Type B pancreatic cell (in vitro differentiated cells): ENCODE results near the gene BACH2. TPM values are rescaled to one million over a fixed set of nuclear protein-coding genes. Genes with fewer than 3 reads are reported as not detected.
"Not testable (repeated sequence)": the region's sequence is repeated elsewhere in the genome, so short reads cannot be mapped to it uniquely, and the experiment has no call there.

ENCODE experiments used
- DNase-seq: peaks from one replicate; pipeline ENCODE4 v3.0.0; 2021; ENCODE audit warnings: mixed read lengths; ENCODE audit not compliant: unreplicated experiment; ENCODE audit errors: extremely low spot score
- H3K27ac Mint-ChIP-seq: 2 replicates; pipeline ENCODE4 v1.8.0; 2021; ENCODE audit warnings: mild to moderate bottlenecking, mixed read lengths
- H3K27me3 Mint-ChIP-seq: 2 replicates; pipeline ENCODE4 v1.8.0; 2021; ENCODE audit warnings: mixed read lengths
- H3K36me3 Mint-ChIP-seq: 2 replicates; pipeline ENCODE4 v1.8.0; 2021; ENCODE audit warnings: mixed read lengths
- H3K4me1 Mint-ChIP-seq: one replicate; pipeline ENCODE4 v1.8.0; 2021; ENCODE audit warnings: mixed read lengths; ENCODE audit not compliant: unreplicated experiment
- H3K4me3 Mint-ChIP-seq: 2 replicates; pipeline ENCODE4 v1.8.0; 2021; ENCODE audit warnings: mild to moderate bottlenecking, mixed read lengths
- H3K9me3 Mint-ChIP-seq: 2 replicates; pipeline ENCODE4 v1.8.0; 2021; ENCODE audit warnings: mixed read lengths
- CTCF ChIP-seq: fragments of 200-600 bp; sonication (generic); conservative IDR thresholded peaks from 2 replicates; pipeline ENCODE4 v1.5.0; 2021; ENCODE audit warnings: antibody characterized with exemption, mild to moderate bottlenecking
- long read RNA-seq: library from polyadenylated mRNA; unstranded; transcript quantifications from one replicate; pipeline ENCODE4 v2.0.0, GENCODE V29; 2020
- total RNA-seq: library from RNA; stranded (reverse); gene quantifications from 2 replicates; pipeline ENCODE4 v1.2.1, GENCODE V29; 2021; ENCODE audit warnings: low replicate concordance

Gene BACH2
- total RNA-seq, result 8.5 and 33.5 TPM in 2 replicates
- long read RNA-seq, partial matches to known transcripts, result 0 of 3 reads
- long read RNA-seq, other reads (novel, unspliced or antisense), result 3 of 3 reads

DNA sequence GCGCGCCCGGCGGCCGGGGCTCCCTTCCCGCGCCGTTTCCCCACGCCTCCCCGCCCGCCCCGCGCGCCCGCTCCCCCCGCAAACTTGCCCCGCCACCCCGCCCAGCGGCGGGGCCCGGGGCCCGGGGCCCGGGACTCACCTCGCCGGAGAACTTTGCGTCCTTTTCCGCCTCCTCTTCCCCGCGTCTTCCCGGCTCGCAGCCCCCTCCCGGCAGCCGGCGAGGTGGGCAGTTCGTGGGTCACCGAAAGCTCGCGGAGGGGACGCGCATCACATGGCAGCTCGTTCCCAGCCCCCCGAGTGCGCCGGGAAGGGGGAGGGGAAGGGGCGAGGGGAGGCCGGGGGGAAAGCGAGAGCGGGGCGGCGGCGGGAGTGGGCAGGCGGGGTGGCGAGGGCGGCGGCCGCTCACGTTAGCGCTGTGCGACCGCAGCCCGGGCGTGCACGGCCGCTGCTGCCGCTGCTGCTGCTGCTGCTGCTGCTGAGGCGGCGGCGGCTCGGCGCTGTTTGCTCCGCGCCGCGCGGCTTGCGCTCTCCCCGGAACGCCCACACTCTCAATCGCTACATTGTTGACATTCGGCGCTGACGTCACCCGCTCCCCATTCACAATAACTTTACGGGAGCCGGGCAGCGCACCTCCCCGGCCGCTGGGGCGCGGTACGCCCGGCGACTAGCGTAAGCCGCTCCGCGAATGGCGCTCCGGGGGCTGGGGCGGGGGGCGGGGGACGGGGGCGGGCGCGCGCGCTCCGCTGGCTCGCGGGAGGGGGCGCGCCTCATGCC, at the start of gene BACH2:
TSS of gene BACH2 (minus strand) at position 503 of the 774 bp plus-strand sequence. CDS start 287,999 bp downstream, outside the sequence.
- Mint-ChIP-seq H3K4me1 (peaks cover 33% of the 10 kb centered on the region), H3K4me3 (peak within 1 kb of the TSS; percentile 93), H3K36me3 (no peaks in the 10 kb centered on the region), H3K9me3 (no peaks in the 10 kb centered on the region), H3K27ac (peak within 1 kb of the TSS; percentile 74), H3K27me3 (peaks cover 34% of the 10 kb centered on the region)
- TF ChIP-seq CTCF, result peak; percentile 53
- peak; percentile 91 for DNase-seq

- no peaks in the 10 kb centered on the region for H3K36me3 Mint-ChIP-seq
- no peak for TF ChIP-seq CTCF
- no peak for DNase-seq
- H3K27me3 Mint-ChIP-seq, result peaks cover 22% of the 10 kb centered on the region
- H3K4me3 Mint-ChIP-seq, result no peak overlapping the region
- H3K27ac Mint-ChIP-seq, result no peak overlapping the region
- H3K4me1 Mint-ChIP-seq, result peaks cover 4% of the 10 kb centered on the region
- peaks cover 14% of the 10 kb centered on the region for H3K9me3 Mint-ChIP-seq
Measured at GRCh38 chr6:90343576-90343975, 46.9 kb upstream of the BACH2 start.

DNA sequence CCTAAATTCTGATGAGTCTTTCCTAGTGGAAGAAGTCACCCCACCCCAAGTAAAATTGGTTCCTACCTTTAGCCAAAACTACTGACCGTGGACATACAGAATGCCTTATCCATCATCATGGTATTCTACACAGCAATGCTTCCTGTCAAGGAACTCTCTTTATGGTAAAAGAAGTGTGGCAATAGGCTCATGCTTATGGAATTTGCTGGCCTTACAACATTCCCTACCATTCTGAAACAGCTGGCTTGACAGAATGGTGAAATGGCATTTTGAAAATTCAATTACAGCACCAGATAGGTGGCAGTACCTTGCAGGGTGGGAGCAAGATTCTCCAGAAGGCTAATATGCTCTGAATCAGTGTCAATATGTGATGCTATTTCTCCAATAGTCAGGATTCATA, 41.8 kb upstream of the BACH2 start:
- TF ChIP-seq CTCF, result no peak
- peaks cover 3% of the 10 kb centered on the region for H3K27me3 Mint-ChIP-seq
- no peak overlapping the region for H3K27ac Mint-ChIP-seq
- no peaks in the 10 kb centered on the region for H3K36me3 Mint-ChIP-seq
- no peak overlapping the region for H3K4me3 Mint-ChIP-seq
- H3K9me3 Mint-ChIP-seq, result peaks cover 14% of the 10 kb centered on the region
- DNase-seq, result no peak
- H3K4me1 Mint-ChIP-seq, result peaks cover 10% of the 10 kb centered on the region

DNA sequence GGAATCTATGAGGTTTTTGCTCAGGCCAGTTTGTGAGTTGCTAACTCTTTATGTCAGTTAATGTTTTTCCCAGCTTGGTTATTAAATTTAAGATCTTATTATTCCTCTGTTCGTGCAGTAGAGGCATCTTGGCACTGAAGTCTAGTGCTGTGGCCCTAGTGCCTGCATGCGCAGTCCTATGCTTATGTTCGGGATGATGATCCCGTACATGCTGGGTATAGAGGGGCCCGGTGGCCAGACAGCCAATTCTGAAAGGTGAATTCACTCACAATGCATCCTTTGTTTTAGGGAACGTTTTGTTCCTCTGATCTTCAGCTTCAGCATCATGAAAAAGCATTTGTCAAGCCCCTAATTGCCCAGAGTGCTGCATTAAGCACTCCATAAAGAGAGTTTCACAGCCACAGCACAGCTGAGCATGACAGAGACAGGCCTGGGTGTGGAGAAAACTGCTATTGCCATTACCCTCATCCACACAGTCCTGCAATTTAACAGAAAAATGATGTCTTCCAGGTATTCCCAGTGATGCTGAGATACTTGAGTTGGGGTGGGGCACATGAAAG, 39.8 kb upstream of the BACH2 start:
- Mint-ChIP-seq H3K27me3 (peaks cover 3% of the 10 kb centered on the region), H3K4me1 (peaks cover 10% of the 10 kb centered on the region), H3K36me3 (no peaks in the 10 kb centered on the region), H3K4me3 (no peak overlapping the region), H3K9me3 (peaks cover 14% of the 10 kb centered on the region), H3K27ac (no peak overlapping the region)
- no peak for TF ChIP-seq CTCF
- DNase-seq, result no peak

GRCh38 chr6:90333928-90334327, 37.3 kb upstream of the BACH2 start:
- no peaks in the 10 kb centered on the region for H3K9me3 Mint-ChIP-seq

GRCh38 chr6:90332978-90333543, 36.4 kb upstream of the BACH2 start:
- not testable (repeated sequence) for H3K27ac Mint-ChIP-seq, H3K9me3 Mint-ChIP-seq, H3K27me3 Mint-ChIP-seq

More at GRCh38 chr6:90333928-90334327, 37.3 kb upstream of the BACH2 start:
- Mint-ChIP-seq H3K4me3 (no peak overlapping the region), H3K36me3 (no peaks in the 10 kb centered on the region), H3K27ac (no peak overlapping the region), H3K27me3 (peaks cover 3% of the 10 kb centered on the region), H3K4me1 (peaks cover 23% of the 10 kb centered on the region)
- TF ChIP-seq CTCF, result no peak
- no peak for DNase-seq

More at GRCh38 chr6:90332978-90333543, 36.4 kb upstream of the BACH2 start:
- not testable (repeated sequence) for H3K36me3 Mint-ChIP-seq, H3K4me3 Mint-ChIP-seq, DNase-seq
- peaks cover 24% of the 10 kb centered on the region for H3K4me1 Mint-ChIP-seq
